WTC11 (cell line): ENCODE data around the gene SWAP70. TPM values are rescaled to one million over a fixed set of nuclear protein-coding genes. Genes with fewer than 3 reads are reported as not detected.

Source experiments
- ATAC-seq: fragments of 200-7000 bp; cut with Tn5 transposase; 2 replicates; pipeline ENCODE4 v1.10.0; 2021; ENCODE audit warnings: mild to moderate bottlenecking, moderate library complexity
- CTCF ChIA-PET: fragments of 300-600 bp; sonication (Branson Sonifier 250); formaldehyde crosslinking; loops from one replicate; lab custom pipeline; 2021; ENCODE audit warnings: antibody characterized with exemption; lab: Charles Lee
- POLR2A ChIA-PET: fragments of 350-600 bp; sonication (Branson Sonifier 250); formaldehyde crosslinking; loops from one replicate; lab custom pipeline; 2021; ENCODE audit warnings: antibody characterized with exemption; lab: Charles Lee
- DNase-seq: peaks from one replicate; pipeline ENCODE4 v3.0.0; 2021; ENCODE audit warnings: low spot score
- H3K27ac Mint-ChIP-seq: 2 replicates; pipeline ENCODE4 v1.8.0; 2021; ENCODE audit warnings: mixed read lengths
- H3K27me3 Mint-ChIP-seq: 2 replicates; pipeline ENCODE4 v1.8.0; 2021; ENCODE audit warnings: low read depth, mild to moderate bottlenecking, moderate library complexity, mixed read lengths
- H3K36me3 Mint-ChIP-seq: 2 replicates; pipeline ENCODE4 v1.8.0; 2021; ENCODE audit warnings: mixed read lengths
- H3K4me1 Mint-ChIP-seq: 2 replicates; pipeline ENCODE4 v1.8.0; 2022; ENCODE audit warnings: mixed read lengths
- H3K4me3 Mint-ChIP-seq: 2 replicates; pipeline ENCODE4 v1.8.0; 2021; ENCODE audit warnings: mild to moderate bottlenecking, moderate library complexity, mixed read lengths
- H3K9me3 Mint-ChIP-seq: 2 replicates; pipeline ENCODE4 v1.8.0; 2021; ENCODE audit warnings: mixed read lengths
- CBFB ChIP-seq: sonication (generic); formaldehyde crosslinking; IDR thresholded peaks from 2 replicates; pipeline ENCODE4 v1.8.1; 2022; ENCODE audit warnings: mild to moderate bottlenecking, low read depth, missing genetic modification reagents
- CREM ChIP-seq: sonication (generic); formaldehyde crosslinking; IDR thresholded peaks from 2 replicates; pipeline ENCODE4 v1.8.1; 2022; ENCODE audit warnings: mild to moderate bottlenecking, missing genetic modification reagents, moderate library complexity
- E2F4 ChIP-seq: sonication (generic); formaldehyde crosslinking; IDR thresholded peaks from 2 replicates; pipeline ENCODE4 v1.8.1; 2022; ENCODE audit warnings: low read depth, mild to moderate bottlenecking, moderate library complexity, missing genetic modification reagents, borderline replicate concordance
- ELF4 ChIP-seq: sonication (generic); formaldehyde crosslinking; IDR thresholded peaks from 2 replicates; pipeline ENCODE4 v1.8.1; 2022; ENCODE audit warnings: low read depth, mild to moderate bottlenecking, moderate library complexity, missing genetic modification reagents
- EMX1 ChIP-seq: fragments of 250-450 bp; sonication (Bioruptor Pico); IDR thresholded peaks from 2 replicates; pipeline ENCODE4 v1.8.0; 2021; ENCODE audit warnings: mild to moderate bottlenecking
- ERG ChIP-seq: fragments of 250-450 bp; sonication (Bioruptor Pico); IDR thresholded peaks from 2 replicates; pipeline ENCODE4 v1.8.0; 2021; ENCODE audit warnings: mild to moderate bottlenecking
- ESRRA ChIP-seq: sonication (generic); formaldehyde crosslinking; IDR thresholded peaks from 2 replicates; pipeline ENCODE4 v1.8.1; 2022; ENCODE audit warnings: mild to moderate bottlenecking, missing genetic modification reagents, borderline replicate concordance
- GRHL2 ChIP-seq: fragments of 250-450 bp; sonication (Bioruptor Pico); IDR thresholded peaks from 2 replicates; pipeline ENCODE4 v1.8.0; 2022; ENCODE audit warnings: mild to moderate bottlenecking, moderate library complexity; ENCODE audit not compliant: insufficient replicate concordance, severe bottlenecking
- GTF2I ChIP-seq: fragments of 250-450 bp; sonication (Bioruptor Pico); conservative IDR thresholded peaks from 2 replicates; pipeline ENCODE4 v1.4.0; 2021; ENCODE audit warnings: mild to moderate bottlenecking
- IRF2 ChIP-seq: sonication (generic); formaldehyde crosslinking; IDR thresholded peaks from 2 replicates; pipeline ENCODE4 v1.8.0; 2022; ENCODE audit warnings: low read depth, missing genetic modification reagents, borderline replicate concordance
- MLX ChIP-seq: sonication (generic); formaldehyde crosslinking; IDR thresholded peaks from 2 replicates; pipeline ENCODE4 v1.8.1; 2023; ENCODE audit warnings: mild to moderate bottlenecking, missing genetic modification reagents, moderate library complexity
- TCF7 ChIP-seq: sonication (generic); formaldehyde crosslinking; IDR thresholded peaks from 2 replicates; pipeline ENCODE4 v1.8.0; 2022; ENCODE audit warnings: mild to moderate bottlenecking, low read depth, missing genetic modification reagents, moderate library complexity
- TEAD4 ChIP-seq: sonication (generic); formaldehyde crosslinking; IDR thresholded peaks from 2 replicates; pipeline ENCODE4 v1.8.0; 2022; ENCODE audit warnings: mild to moderate bottlenecking, missing genetic modification reagents
- USF1 ChIP-seq: sonication (generic); formaldehyde crosslinking; IDR thresholded peaks from 2 replicates; pipeline ENCODE4 v1.8.0; 2022; ENCODE audit warnings: mild to moderate bottlenecking, missing genetic modification reagents
- ZMAT4 ChIP-seq: fragments of 250-450 bp; sonication (Bioruptor Pico); IDR thresholded peaks from 2 replicates; pipeline ENCODE4 v1.9.0; 2021; ENCODE audit warnings: mild to moderate bottlenecking
- ZNF219 ChIP-seq: sonication (generic); formaldehyde crosslinking; IDR thresholded peaks from 2 replicates; pipeline ENCODE4 v1.8.0; 2023; ENCODE audit warnings: missing genetic modification reagents, mild to moderate bottlenecking, borderline replicate concordance
- ZNF396 ChIP-seq: fragments of 250-450 bp; sonication (Bioruptor Pico); IDR thresholded peaks from 2 replicates; pipeline ENCODE4 v1.8.0; 2021; ENCODE audit warnings: mild to moderate bottlenecking, moderate library complexity, borderline replicate concordance
- ZNF423 ChIP-seq: fragments of 250-450 bp; sonication (Bioruptor Pico); IDR thresholded peaks from 2 replicates; pipeline ENCODE4 v2.1.2; 2022; ENCODE audit warnings: mild to moderate bottlenecking, moderate library complexity
- ZNF425 ChIP-seq: fragments of 250-450 bp; sonication (Bioruptor Pico); conservative IDR thresholded peaks from 2 replicates; pipeline ENCODE4 v1.9.0; 2021; ENCODE audit warnings: mild to moderate bottlenecking
- total RNA-seq: library from RNA; stranded (reverse); gene quantifications from 3 replicates; pipeline ENCODE4 v1.2.3, GENCODE V29; 2021

Gene SWAP70
- total RNA-seq, 1 experiment from 2014 or later: 24.1 TPM

- POLR2A ChIA-PET: interaction anchor here (1.4 kb wide), 1 partner anchor 25 kb away, joined by 4 read pairs; the partner anchor contains the start of gene SWAP70
- DNase-seq: no peak
These were observed 25.0 kb downstream of the SWAP70 start for GRCh38 chr11:9688716-9689511.

More at GRCh38 chr11:9688716-9689511, 25.0 kb downstream of the SWAP70 start:
- H3K36me3 Mint-ChIP-seq: no peaks in the 10 kb centered on the region; the same call in 1 of the 2 replicates
- H3K27ac Mint-ChIP-seq: no peak overlapping the region
- no peak for TF ChIP-seq TCF7 (CRISPR knock-in tag)
- TF ChIP-seq ZNF396 (CRISPR knock-in tag): no peak
- TF ChIP-seq GRHL2: no peak
- no peak for TF ChIP-seq ESRRA (CRISPR knock-in tag)
- no peak for TF ChIP-seq E2F4 (CRISPR knock-in tag)
- no peak for TF ChIP-seq ELF4
- no peak for TF ChIP-seq ZNF219 (CRISPR knock-in tag)
- no peak for TF ChIP-seq IRF2
- TF ChIP-seq ZNF423 (CRISPR knock-in tag): no peak
- TF ChIP-seq ZNF425 (CRISPR knock-in tag): no peak
- TF ChIP-seq EMX1 (CRISPR knock-in tag): no peak
- no peak for TF ChIP-seq GTF2I (CRISPR knock-in tag)
- TF ChIP-seq CREM (CRISPR knock-in tag): no peak
- TF ChIP-seq MLX (CRISPR knock-in tag): no peak
- TF ChIP-seq ERG (CRISPR knock-in tag): no peak
- no peak for TF ChIP-seq TEAD4
- TF ChIP-seq ZMAT4 (CRISPR knock-in tag): no peak
- TF ChIP-seq CBFB: no peak
- TF ChIP-seq USF1: no peak
- H3K4me3 Mint-ChIP-seq: no peak overlapping the region
- H3K4me1 Mint-ChIP-seq: peaks cover 20% of the 10 kb centered on the region
- no peaks in the 10 kb centered on the region for H3K9me3 Mint-ChIP-seq
- CTCF ChIA-PET: interaction anchor here (0.6 to 1.5 kb wide), 2 partner anchors 13 to 154 kb away, joined by 3 to 5 read pairs; no protein-coding TSS in a partner anchor
- no peaks in the 10 kb centered on the region for H3K27me3 Mint-ChIP-seq
- peak; percentile 49 for ATAC-seq
